HG03280 (cell line): ENCODE measurements around the gene ACTL8.

Experiments used
- ATAC-seq: cut with Tn5 transposase; IDR thresholded peaks from one replicate; pipeline ENCODE4 v1.9.1; 2021; ENCODE audit warnings: mild to moderate bottlenecking, moderate library complexity; ENCODE audit not compliant: unreplicated experiment

ACTL8 gene

GRCh38 chr1:17768651-17769241 is 13.6 kb downstream of the ACTL8 start:
- ATAC-seq: no peak

- ATAC-seq: no peak
Measured at GRCh38 chr1:17770983-17771382, 15.8 kb downstream of the ACTL8 start.

GRCh38 chr1:17772615-17773212 is 17.6 kb downstream of the ACTL8 start:
- no peak for ATAC-seq

GRCh38 chr1:17773591-17774326 is 18.6 kb downstream of the ACTL8 start:
- no peak for ATAC-seq

- no peak for ATAC-seq
Measured at GRCh38 chr1:17774452-17774851, 19.3 kb downstream of the ACTL8 start.

GRCh38 chr1:17775796-17776195 is 20.7 kb downstream of the ACTL8 start:
- no peak for ATAC-seq

GRCh38 chr1:17776426-17776825 is 21.3 kb downstream of the ACTL8 start:
- ATAC-seq: no peak

- ATAC-seq: no peak
Measured at GRCh38 chr1:17777330-17777729, 22.2 kb downstream of the ACTL8 start.

GRCh38 chr1:17777818-17778217 is 22.7 kb downstream of the ACTL8 start:
- no peak for ATAC-seq

- no peak for ATAC-seq
Measured at GRCh38 chr1:17780916-17781315, 25.8 kb downstream of the ACTL8 start.

- no peak for ATAC-seq
Measured at GRCh38 chr1:17789926-17790325, 34.8 kb downstream of the ACTL8 start.

GRCh38 chr1:17790383-17791054 is 35.4 kb downstream of the ACTL8 start:
- no peak for ATAC-seq

GRCh38 chr1:17791055-17791390 is 35.9 kb downstream of the ACTL8 start:
- ATAC-seq: no peak

GRCh38 chr1:17791480-17791879 is 36.3 kb downstream of the ACTL8 start:
- ATAC-seq: no peak

GRCh38 chr1:17792421-17792820 is 37.3 kb downstream of the ACTL8 start:
- no peak for ATAC-seq

- ATAC-seq: no peak
Measured at GRCh38 chr1:17795081-17795809, 40.1 kb downstream of the ACTL8 start.

- no peak for ATAC-seq
Measured at GRCh38 chr1:17795836-17796645, 40.9 kb downstream of the ACTL8 start.

GRCh38 chr1:17797478-17797877 is 42.3 kb downstream of the ACTL8 start:
- ATAC-seq: no peak

- no peak for ATAC-seq
Measured at GRCh38 chr1:17798011-17798410, 42.9 kb downstream of the ACTL8 start.

- ATAC-seq: no peak
Measured at GRCh38 chr1:17798799-17799382, 43.8 kb downstream of the ACTL8 start.
